ENCODE measurements around the gene FLT3. TPM values are rescaled to one million over a fixed set of nuclear protein-coding genes. Genes with fewer than 3 reads are reported as not detected.
A peak's percentile ranks its signal among the peaks of the same experiment; 100 is the strongest.

The FLT3 gene
- total RNA-seq, 2 experiments from 2014 or later: 0.39 to 0.55 TPM

- Mint-ChIP-seq H3K36me3 (ENCODE audit: low read depth) (peaks cover 26% of the 10 kb centered on the region), H3K4me3 (peak overlapping the region; percentile 95), H3K27me3 (no peaks in the 10 kb centered on the region), H3K27ac (peak overlapping the region; percentile 99), H3K4me1 (ENCODE audit: low read depth) (peaks cover 72% of the 10 kb centered on the region), H3K9me3 (no peaks in the 10 kb centered on the region)
- H3K4me1 ChIP-seq (ENCODE audit: insufficient read depth, low read length): peaks cover 45% of the 10 kb centered on the region
- H3K4me3 ChIP-seq (ENCODE audit: low read length): peak overlapping the region; percentile 81
- ChIA-PET POLR2A (interaction anchor here (0.6 to 1.8 kb wide), 6 partner anchors 7 to 520 kb away, joined by 3 to 7 read pairs (median 4); partner anchors contain the start of gene LNX2), CTCF (interaction anchor here (0.7 kb wide), 1 partner anchor 1954 kb away, joined by 3 read pairs; no protein-coding TSS in a partner anchor)
- H3K27ac ChIP-seq (ENCODE audit: low read depth in 1 of 2, low read length in 2 of 2): no peak overlapping the region
- ATAC-seq (ENCODE audit: poor library complexity) (no peak), DNase-seq (no peak)
- no peaks in the 10 kb centered on the region for H3K9me3 ChIP-seq (ENCODE audit: control insufficient read depth in 1 of 2, insufficient read depth in 1 of 2, low read length in 2 of 2)
- TF ChIP-seq, protein P1, sequence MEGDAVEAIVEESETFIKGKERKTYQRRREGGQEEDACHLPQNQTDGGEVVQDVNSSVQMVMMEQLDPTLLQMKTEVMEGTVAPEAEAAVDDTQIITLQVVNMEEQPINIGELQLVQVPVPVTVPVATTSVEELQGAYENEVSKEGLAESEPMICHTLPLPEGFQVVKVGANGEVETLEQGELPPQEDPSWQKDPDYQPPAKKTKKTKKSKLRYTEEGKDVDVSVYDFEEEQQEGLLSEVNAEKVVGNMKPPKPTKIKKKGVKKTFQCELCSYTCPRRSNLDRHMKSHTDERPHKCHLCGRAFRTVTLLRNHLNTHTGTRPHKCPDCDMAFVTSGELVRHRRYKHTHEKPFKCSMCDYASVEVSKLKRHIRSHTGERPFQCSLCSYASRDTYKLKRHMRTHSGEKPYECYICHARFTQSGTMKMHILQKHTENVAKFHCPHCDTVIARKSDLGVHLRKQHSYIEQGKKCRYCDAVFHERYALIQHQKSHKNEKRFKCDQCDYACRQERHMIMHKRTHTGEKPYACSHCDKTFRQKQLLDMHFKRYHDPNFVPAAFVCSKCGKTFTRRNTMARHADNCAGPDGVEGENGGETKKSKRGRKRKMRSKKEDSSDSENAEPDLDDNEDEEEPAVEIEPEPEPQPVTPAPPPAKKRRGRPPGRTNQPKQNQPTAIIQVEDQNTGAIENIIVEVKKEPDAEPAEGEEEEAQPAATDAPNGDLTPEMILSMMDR (IDR thresholded peaks at IDR 0.05): no peak
- intact Hi-C loops (cut with DNase I, micrococcal nuclease): loop anchor here in 1 of 2 experiments (5.0 to 10.0 kb wide), 4 partner anchors 37 to 688 kb away; partner anchors contain the start of gene MTIF3
- H3K36me3 ChIP-seq (ENCODE audit: insufficient read depth, low read length): no peaks in the 10 kb centered on the region
- no peaks in the 10 kb centered on the region for H3K27me3 ChIP-seq (ENCODE audit: control insufficient read depth in 1 of 2, insufficient read depth in 2 of 2, low read length in 2 of 2)
Measured at GRCh38 chr13:28140433-28141125, 40.2 kb upstream of the FLT3 start.

GRCh38 chr13:28138756-28139470 lies 38.5 kb upstream of the FLT3 start:
- H3K4me1 ChIP-seq (ENCODE audit: insufficient read depth, low read length): peaks cover 37% of the 10 kb centered on the region
- peaks cover 60% of the 10 kb centered on the region for H3K4me1 Mint-ChIP-seq (ENCODE audit: low read depth)
- H3K4me3 Mint-ChIP-seq: peak overlapping the region; percentile 95
- DNase-seq: peak; percentile 73 to 94 (median 84)
- ATAC-seq (ENCODE audit: poor library complexity): peak; percentile 65
- CTCF ChIA-PET: no interaction called here
- H3K36me3 Mint-ChIP-seq (ENCODE audit: low read depth): peaks cover 26% of the 10 kb centered on the region
- H3K9me3 Mint-ChIP-seq: no peaks in the 10 kb centered on the region
- POLR2A ChIA-PET: interaction anchor here (0.6 to 2.1 kb wide), 14 partner anchors 9 to 715 kb away, joined by 3 to 7 read pairs (median 4); partner anchors contain the start of genes LNX2, MTIF3, POMP and SLC46A3
- H3K4me3 ChIP-seq (ENCODE audit: low read length): peak overlapping the region; percentile 81
- no peaks in the 10 kb centered on the region for H3K9me3 ChIP-seq (ENCODE audit: control insufficient read depth in 1 of 2, insufficient read depth in 1 of 2, low read length in 2 of 2)
- H3K27ac ChIP-seq (ENCODE audit: low read depth in 1 of 2, low read length in 2 of 2): peak overlapping the region; percentile 93 to 99
- H3K36me3 ChIP-seq (ENCODE audit: insufficient read depth, low read length): no peaks in the 10 kb centered on the region
- TF ChIP-seq, protein P1 (IDR thresholded peaks at IDR 0.05): no peak
- H3K27ac Mint-ChIP-seq: peak overlapping the region; percentile 99
- H3K27me3 Mint-ChIP-seq: no peaks in the 10 kb centered on the region
- no peaks in the 10 kb centered on the region for H3K27me3 ChIP-seq (ENCODE audit: control insufficient read depth in 1 of 2, insufficient read depth in 2 of 2, low read length in 2 of 2)
- intact Hi-C loops (cut with DNase I, micrococcal nuclease): loop anchor here (2.0 to 10.0 kb wide), 10 partner anchors 38 to 968 kb away; partner anchors contain the start of genes POMP (in 2 of the 2), GTF3A (in 1 of the 2), LNX2 (in 1 of the 2) and POLR1D (in 1 of the 2)

DNA sequence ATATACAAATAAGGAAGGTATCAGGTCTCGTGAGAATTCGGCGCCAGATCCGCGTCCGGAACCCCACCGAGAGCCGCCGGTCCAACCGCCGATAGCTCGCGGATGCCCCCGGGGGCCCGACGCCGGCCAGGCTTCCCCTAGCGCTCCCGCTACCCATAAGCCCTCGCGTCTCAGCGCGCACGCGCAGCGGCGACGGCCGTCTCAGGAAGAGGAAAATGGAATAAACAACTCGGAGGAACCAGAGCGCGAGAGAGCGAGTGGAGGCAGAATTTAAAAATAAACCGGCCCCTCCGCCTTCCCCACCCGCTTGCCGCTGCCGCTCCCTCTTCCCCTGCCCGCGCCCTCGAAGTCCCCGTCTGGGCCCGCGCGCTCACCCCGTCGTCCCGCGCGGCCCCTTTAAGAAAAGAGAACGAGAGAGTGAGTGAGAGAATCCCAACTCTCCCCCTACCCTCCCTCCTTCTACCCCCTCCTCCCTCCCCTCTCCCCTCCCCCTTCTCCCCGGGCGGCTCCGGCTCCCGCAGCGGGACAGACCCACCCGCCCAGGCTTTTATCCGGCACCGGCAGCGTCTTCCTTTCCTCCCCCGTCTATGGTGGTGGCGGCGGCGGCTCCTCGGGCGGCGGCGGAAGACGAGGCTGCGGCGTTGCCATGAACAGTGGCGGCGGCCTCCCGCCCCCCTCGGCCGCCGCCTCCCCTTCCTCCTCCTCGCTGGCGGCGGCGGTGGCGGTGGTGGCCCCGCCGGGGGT lies 37.8 kb upstream of the FLT3 start, which contains the start of gene PAN3:
PAN3 (plus strand) TSS at position 534 of the 744 bp plus-strand sequence; CDS start at position 647, 113 bp downstream.
- H3K9me3 ChIP-seq (ENCODE audit: control insufficient read depth in 1 of 2, insufficient read depth in 1 of 2, low read length in 2 of 2): no peaks in the 10 kb centered on the region
- peaks cover 22% of the 10 kb centered on the region for H3K36me3 Mint-ChIP-seq (ENCODE audit: low read depth)
- ATAC-seq (ENCODE audit: poor library complexity): peak; percentile 50
- H3K4me3 ChIP-seq (ENCODE audit: low read length): peak within 1 kb of the TSS; percentile 81
- H3K4me3 Mint-ChIP-seq: peak within 1 kb of the TSS; percentile 95
- DNase-seq: peak; percentile 85 to 97 (median 91)
- H3K9me3 Mint-ChIP-seq: no peaks in the 10 kb centered on the region
- no peaks in the 10 kb centered on the region for H3K27me3 ChIP-seq (ENCODE audit: control insufficient read depth in 1 of 2, insufficient read depth in 2 of 2, low read length in 2 of 2)
- peaks cover 53% of the 10 kb centered on the region for H3K4me1 Mint-ChIP-seq (ENCODE audit: low read depth)
- peaks cover 37% of the 10 kb centered on the region for H3K4me1 ChIP-seq (ENCODE audit: insufficient read depth, low read length)
- no peaks in the 10 kb centered on the region for H3K36me3 ChIP-seq (ENCODE audit: insufficient read depth, low read length)
- H3K27me3 Mint-ChIP-seq: no peaks in the 10 kb centered on the region
- TF ChIP-seq, protein P1 (IDR thresholded peaks at IDR 0.05): no peak
- POLR2A ChIA-PET: interaction anchor here (0.6 to 2.1 kb wide), 21 partner anchors 9 to 844 kb away, joined by 3 to 7 read pairs (median 3); partner anchors contain the start of genes LNX2, POMP and SLC46A3
- H3K27ac ChIP-seq (ENCODE audit: low read depth in 1 of 2, low read length in 2 of 2): peak within 1 kb of the TSS; percentile 93 to 99
- CTCF ChIA-PET: interaction anchor here (0.6 kb wide), 1 partner anchor 65 kb away, joined by 3 read pairs; no protein-coding TSS in a partner anchor
- intact Hi-C loops (cut with DNase I, micrococcal nuclease): loop anchor here (2.0 to 10.0 kb wide), 10 partner anchors 39 to 967 kb away; partner anchors contain the start of genes POMP (in 2 of the 2), GTF3A (in 1 of the 2), LNX2 (in 1 of the 2) and POLR1D (in 1 of the 2)
- H3K27ac Mint-ChIP-seq: peak within 1 kb of the TSS; percentile 99

Measured in CD4-positive, alpha-beta T cell (primary cell).